Measurements from ENCODE around the gene CEP112. TPM values are rescaled to one million over a fixed set of nuclear protein-coding genes. Genes with fewer than 3 reads are reported as not detected.
"Not testable (repeated sequence)": the region's sequence is repeated elsewhere in the genome, so short reads cannot be mapped to it uniquely, and the experiment has no call there.

Gene CEP112
- total RNA-seq, 1 donor from 2014 or later: 24.5 TPM

DNA sequence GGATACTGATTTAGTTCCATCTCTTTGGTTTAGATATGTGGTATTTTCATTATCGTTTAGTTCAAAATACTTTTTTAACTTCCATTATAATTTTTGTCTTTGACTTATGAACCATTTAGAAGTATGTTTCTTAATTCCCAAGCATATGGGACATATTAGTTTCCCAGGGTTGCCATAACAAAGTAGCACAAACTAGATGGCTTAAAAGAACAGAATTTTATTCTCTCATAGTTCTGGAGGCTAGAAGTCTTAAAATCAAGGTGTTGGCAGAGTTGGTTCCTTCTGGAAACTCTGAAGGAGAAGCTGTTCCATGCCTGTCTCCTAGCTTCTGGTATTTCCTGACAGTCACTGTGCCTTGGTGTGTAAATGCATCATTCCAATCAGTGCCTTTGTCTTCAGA lies 339.0 kb downstream of the CEP112 start:
- peaks cover 5% of the 10 kb centered on the region for H3K9me3 Mint-ChIP-seq
- TF ChIP-seq, protein P1, sequence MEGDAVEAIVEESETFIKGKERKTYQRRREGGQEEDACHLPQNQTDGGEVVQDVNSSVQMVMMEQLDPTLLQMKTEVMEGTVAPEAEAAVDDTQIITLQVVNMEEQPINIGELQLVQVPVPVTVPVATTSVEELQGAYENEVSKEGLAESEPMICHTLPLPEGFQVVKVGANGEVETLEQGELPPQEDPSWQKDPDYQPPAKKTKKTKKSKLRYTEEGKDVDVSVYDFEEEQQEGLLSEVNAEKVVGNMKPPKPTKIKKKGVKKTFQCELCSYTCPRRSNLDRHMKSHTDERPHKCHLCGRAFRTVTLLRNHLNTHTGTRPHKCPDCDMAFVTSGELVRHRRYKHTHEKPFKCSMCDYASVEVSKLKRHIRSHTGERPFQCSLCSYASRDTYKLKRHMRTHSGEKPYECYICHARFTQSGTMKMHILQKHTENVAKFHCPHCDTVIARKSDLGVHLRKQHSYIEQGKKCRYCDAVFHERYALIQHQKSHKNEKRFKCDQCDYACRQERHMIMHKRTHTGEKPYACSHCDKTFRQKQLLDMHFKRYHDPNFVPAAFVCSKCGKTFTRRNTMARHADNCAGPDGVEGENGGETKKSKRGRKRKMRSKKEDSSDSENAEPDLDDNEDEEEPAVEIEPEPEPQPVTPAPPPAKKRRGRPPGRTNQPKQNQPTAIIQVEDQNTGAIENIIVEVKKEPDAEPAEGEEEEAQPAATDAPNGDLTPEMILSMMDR (conservative IDR thresholded peaks at IDR 0.05): no peak
- no peak overlapping the region for H3K27ac Mint-ChIP-seq (ENCODE audit: unreplicated experiment)
- no peak overlapping the region for H3K4me3 Mint-ChIP-seq
- H3K27me3 Mint-ChIP-seq (ENCODE audit: low read depth): no peaks in the 10 kb centered on the region
- peaks cover 15% of the 10 kb centered on the region for H3K36me3 Mint-ChIP-seq (ENCODE audit: low read depth)
- no peaks in the 10 kb centered on the region for H3K4me1 Mint-ChIP-seq
- no peak for DNase-seq (ENCODE audit: low read depth, low spot score)

DNA sequence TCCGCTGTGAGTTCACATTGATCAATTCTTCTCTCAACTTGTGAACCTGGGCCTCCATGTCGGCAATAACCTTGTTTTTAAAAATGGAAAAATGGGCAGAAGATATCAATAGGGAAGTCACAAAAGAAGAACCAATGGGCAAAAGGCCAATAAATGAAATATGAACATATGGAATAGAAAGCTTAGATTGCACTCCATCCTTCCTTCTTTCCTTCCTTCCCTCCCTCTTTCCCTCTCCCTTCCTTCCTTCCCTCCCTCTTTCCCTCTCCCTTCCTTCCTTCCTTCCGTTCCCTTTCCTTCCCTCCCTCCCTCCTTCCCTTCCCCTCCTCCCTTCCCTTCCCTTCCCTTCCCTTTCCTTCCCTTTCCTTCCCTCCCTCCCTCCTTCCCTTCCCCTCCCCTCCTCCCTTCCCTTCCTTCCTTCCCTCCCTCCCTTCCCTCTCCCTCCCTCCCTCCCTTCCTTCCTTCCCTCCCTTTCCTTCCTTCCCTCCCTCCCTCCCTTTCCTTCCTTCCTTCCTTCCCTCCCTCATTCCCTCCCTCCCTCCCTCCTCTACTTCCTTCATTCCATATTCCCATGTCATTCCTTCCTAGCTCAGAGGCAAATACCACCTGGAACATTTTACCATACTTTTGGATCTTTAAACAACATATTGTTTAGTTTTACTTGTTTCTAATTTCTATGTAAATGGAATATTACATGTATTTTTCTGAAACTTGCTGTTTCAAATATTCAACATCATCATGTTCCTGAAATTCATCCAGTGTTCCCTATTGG lies 339.8 kb downstream of the CEP112 start:
- Mint-ChIP-seq H3K27ac (ENCODE audit: unreplicated experiment) (no peak overlapping the region), H3K4me3 (no peak overlapping the region), H3K9me3 (peaks cover 6% of the 10 kb centered on the region), H3K36me3 (ENCODE audit: low read depth) (peaks cover 20% of the 10 kb centered on the region), H3K4me1 (no peaks in the 10 kb centered on the region), H3K27me3 (ENCODE audit: low read depth) (no peaks in the 10 kb centered on the region)
- TF ChIP-seq, protein P1 (conservative IDR thresholded peaks at IDR 0.05): no peak
- DNase-seq (ENCODE audit: low read depth, low spot score): no peak

GRCh38 chr17:65850486-65850885 lies 341.4 kb downstream of the CEP112 start:
- Mint-ChIP-seq H3K27me3 (ENCODE audit: low read depth) (no peaks in the 10 kb centered on the region), H3K4me1 (no peaks in the 10 kb centered on the region), H3K9me3 (peaks cover 8% of the 10 kb centered on the region), H3K27ac (ENCODE audit: unreplicated experiment) (no peak overlapping the region), H3K4me3 (no peak overlapping the region), H3K36me3 (ENCODE audit: low read depth) (peaks cover 25% of the 10 kb centered on the region)
- no peak for DNase-seq (ENCODE audit: low read depth, low spot score)
- TF ChIP-seq, protein P1 (conservative IDR thresholded peaks at IDR 0.05): no peak

DNA sequence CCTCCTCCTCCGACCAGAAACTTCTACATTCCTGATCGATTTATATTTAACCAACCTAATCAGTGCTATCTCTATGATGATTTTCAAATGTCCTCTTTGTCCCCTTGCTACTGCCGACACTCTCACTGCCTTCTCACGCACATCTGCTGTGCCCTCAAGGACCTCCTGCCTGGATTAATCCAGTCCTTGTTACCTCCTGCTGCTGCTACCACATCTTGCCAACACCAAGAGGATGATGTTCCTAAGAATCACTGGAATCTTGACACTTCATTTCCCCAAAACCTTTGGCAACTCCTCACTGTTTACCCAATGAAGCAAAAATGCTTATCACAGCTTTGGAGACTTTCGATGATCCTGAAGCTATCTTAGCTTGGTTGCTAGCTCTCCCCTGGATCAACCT lies 343.2 kb downstream of the CEP112 start:
- H3K27ac Mint-ChIP-seq (ENCODE audit: unreplicated experiment): peak overlapping the region; percentile 58
- DNase-seq (ENCODE audit: low read depth, low spot score): no peak
- H3K36me3 Mint-ChIP-seq (ENCODE audit: low read depth): peaks cover 28% of the 10 kb centered on the region
- H3K9me3 Mint-ChIP-seq: peaks cover 8% of the 10 kb centered on the region
- no peaks in the 10 kb centered on the region for H3K4me1 Mint-ChIP-seq
- TF ChIP-seq, protein P1 (conservative IDR thresholded peaks at IDR 0.05): no peak
- no peak overlapping the region for H3K4me3 Mint-ChIP-seq
- no peaks in the 10 kb centered on the region for H3K27me3 Mint-ChIP-seq (ENCODE audit: low read depth)

GRCh38 chr17:65841089-65841488 lies 350.8 kb downstream of the CEP112 start:
- H3K4me3 Mint-ChIP-seq: no peak overlapping the region
- no peaks in the 10 kb centered on the region for H3K27me3 Mint-ChIP-seq (ENCODE audit: low read depth)
- no peaks in the 10 kb centered on the region for H3K4me1 Mint-ChIP-seq
- H3K27ac Mint-ChIP-seq (ENCODE audit: unreplicated experiment): no peak overlapping the region
- H3K36me3 Mint-ChIP-seq (ENCODE audit: low read depth): peaks cover 27% of the 10 kb centered on the region
- TF ChIP-seq, protein P1 (conservative IDR thresholded peaks at IDR 0.05): no peak
- no peak for DNase-seq (ENCODE audit: low read depth, low spot score)
- peaks cover 21% of the 10 kb centered on the region for H3K9me3 Mint-ChIP-seq

DNA sequence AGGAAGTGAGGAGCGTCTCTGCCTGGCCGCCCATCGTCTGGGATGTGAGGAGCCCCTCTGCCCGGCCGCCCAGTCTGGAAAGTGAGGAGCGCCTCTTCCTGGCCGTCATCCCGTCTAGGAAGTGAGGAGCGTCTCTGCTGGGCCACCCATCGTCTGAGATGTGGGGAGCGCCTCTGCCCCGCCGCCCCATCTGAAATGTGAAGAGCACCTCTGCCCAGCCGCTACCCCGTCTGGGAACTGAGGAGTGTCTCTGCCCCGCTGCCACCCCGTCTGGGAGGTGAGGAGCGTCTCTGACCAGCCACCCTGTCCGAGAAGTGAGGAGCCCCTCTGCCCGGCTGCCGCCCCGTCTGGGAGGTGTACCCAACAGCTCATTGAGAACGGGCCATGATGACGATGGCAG lies 354.7 kb downstream of the CEP112 start:
- peaks cover 48% of the 10 kb centered on the region for H3K36me3 Mint-ChIP-seq (ENCODE audit: low read depth)
- not testable (repeated sequence) for DNase-seq (ENCODE audit: low read depth, low spot score); H3K4me1 Mint-ChIP-seq; H3K27ac Mint-ChIP-seq (ENCODE audit: unreplicated experiment); H3K27me3 Mint-ChIP-seq (ENCODE audit: low read depth); H3K4me3 Mint-ChIP-seq
- peaks cover 48% of the 10 kb centered on the region for H3K9me3 Mint-ChIP-seq

Data from neural crest cell (in vitro differentiated cells).